ENCODE results near the gene TET2.

The TET2 gene

DNA sequence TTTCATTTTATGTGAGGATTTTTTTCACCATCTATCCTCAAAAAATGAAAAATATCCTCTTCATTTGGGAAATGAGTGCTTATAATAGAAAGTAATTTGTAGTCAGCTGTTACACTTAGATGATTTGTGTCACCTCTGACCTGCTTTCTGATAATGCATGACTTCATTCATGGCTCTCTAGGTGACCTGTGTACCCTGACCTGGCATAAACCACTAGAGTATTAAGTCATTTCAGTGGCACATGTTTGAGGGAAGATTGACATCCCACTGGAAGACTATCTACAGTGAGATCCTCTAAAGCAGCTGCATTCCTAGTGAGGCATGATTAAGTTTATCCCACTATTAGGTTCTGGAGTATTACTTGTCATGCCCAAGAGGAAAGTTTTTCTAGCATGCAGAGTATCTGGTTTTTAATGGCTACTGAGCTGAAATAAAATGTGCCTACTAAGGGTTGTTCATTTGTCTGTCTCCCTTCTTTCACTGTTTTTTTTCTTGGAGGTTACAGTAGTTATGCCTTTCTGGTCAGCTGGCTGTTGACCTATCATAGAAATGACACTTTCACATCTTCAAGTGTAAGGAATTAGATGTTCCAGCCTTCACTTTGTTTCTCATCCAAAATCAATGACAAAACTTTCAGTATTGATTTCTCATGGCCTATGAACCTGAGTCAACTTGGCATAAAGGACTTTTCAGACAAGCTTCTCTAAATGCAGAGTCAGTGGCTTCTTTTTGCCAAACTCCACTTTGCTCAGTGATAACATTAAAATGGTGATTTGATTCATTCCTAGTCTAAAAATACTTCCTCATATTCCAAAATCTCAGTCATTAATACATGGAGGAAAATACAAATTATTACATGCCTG lies 33.1 kb downstream of the TET2 start:
- DNase-seq (ENCODE audit: extremely low spot score, insufficient read length, low read depth) (no peak), FAIRE-seq (no peak)

DNA sequence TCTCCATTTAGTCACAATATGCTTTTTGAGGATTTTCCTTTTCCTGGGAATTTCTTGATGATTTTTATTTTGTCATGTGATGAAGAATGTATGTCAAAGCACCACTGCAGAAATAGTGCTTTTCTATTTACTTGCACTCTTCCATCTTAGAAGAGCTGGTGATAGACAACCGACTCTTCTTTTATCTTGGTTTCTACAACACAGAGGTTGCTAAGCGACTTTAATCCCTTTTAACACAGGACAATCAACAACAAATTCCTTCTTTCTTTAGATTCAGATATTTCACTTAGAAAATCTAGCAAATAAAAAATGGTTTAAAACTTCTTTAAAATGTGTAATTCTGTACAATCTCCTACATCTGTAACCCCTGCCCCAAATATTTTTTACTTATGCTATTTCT lies 34.6 kb downstream of the TET2 start:
- no peak for DNase-seq (ENCODE audit: extremely low spot score, insufficient read length, low read depth)

DNA sequence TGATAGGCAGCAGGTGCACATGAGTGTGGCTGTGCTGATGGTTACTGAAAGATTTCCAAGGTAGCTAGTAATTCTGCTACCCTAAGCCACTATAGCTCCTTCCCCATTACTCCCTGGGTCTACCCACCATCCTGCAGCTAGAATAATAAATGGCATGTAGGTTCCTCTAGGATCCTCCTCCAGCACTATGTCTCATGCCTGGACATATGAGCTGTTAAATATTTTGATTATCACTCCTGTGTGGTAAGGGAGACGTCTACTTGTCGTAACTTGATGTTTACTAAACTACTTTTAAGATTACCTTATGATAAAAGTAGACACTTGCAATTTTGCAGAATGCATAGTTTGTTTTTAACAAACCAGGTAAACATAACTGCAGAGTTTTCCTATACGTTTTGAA lies 35.5 kb downstream of the TET2 start:
- DNase-seq (ENCODE audit: extremely low spot score, insufficient read length, low read depth) (no peak), FAIRE-seq (no peak)

More for the DNA sequence above, 34.6 kb downstream of the TET2 start:
- no peak for FAIRE-seq

DNA sequence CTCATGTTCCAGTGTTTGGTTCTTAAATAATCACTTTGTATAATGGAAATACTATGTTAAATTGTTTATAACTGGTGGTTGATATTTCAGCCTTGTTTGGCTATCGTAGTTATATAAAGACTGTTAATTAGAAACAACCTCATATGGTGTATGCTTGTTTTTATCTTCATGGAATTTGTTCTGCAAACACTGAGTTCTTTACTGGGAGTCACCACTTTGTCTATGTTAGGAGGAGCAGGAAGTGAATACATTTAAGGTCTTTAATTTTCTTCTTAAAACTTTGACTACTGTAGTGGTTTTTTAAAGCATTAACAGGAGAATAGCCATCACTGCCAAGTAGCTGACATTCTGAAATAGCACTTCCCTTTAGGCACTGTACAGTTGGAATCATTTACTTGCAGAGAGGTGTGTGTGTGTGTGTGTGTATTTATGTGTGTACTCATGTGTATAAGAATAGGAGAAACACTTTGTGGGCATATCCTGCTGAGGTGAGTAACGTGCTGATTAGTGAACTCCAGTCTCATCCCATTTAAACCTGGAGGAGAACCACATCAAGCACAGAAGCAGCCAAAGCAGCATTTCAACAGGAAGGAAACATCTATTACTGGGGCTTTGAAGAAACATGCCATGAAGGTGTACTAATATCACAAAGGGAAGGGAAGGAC lies 37.8 kb downstream of the TET2 start:
- peak; percentile 31 for FAIRE-seq
- no peak for DNase-seq (ENCODE audit: extremely low spot score, insufficient read length, low read depth)

DNA sequence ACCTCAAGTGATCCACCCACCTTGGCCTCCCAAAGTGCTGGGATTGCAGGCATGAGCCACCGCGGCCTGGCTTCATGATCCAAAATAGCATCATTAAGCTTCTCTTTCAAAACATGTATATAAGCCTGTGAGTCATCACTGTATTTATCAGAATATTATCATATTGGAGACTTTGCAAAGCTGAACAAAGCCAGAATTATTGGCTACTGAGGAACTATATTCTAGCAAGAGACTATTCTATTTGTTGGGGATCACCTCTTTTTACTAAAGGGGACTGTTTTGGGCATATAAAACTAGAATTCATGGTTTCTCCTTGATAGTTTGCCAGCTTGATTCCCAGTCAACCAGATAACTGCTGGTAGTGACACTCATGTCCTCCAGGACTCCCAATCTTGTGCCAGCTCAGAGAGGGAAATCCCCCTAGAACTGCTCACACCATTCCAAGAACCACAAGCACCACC lies 40.1 kb downstream of the TET2 start:
- FAIRE-seq (no peak), DNase-seq (ENCODE audit: extremely low spot score, insufficient read length, low read depth) (no peak)

DNA sequence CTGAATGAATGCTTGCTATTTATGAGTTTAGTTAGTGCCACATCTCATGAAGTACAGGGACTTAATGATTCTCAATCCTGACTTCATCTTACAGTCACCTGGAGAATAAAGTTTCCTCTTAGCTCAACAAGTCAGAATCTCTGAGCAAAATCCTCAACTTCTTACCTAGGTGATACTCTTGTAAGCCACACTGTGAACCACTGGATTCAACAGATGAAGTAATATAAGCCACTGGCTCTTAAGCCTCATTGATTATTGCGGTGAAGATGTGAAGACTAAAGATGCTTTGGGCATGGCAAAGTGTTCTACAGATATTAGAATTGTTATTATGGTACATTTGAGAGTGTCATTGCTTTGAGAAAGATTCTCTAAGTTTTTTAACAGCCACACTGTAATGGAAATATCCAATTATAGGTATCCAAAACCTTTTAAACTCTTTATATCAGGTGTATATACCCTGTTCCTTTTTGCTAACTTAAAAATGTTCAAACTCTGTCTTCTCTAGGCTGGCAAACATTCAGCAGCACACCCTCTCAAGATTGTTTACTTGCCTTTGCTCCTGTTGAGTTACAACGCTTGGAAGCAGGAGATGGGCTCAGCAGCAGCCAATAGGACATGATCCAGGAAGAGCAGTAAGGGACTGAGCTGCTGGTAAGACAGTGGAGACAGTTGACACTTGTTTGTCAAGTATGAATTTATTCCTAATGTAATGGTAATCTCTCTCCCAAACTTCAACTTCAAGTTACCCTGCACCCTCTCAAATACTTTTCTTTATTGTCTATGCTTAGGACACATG lies 43.4 kb downstream of the TET2 start:
- peak; percentile 47 for FAIRE-seq
- DNase-seq (ENCODE audit: extremely low spot score, insufficient read length, low read depth) = no peak

DNA sequence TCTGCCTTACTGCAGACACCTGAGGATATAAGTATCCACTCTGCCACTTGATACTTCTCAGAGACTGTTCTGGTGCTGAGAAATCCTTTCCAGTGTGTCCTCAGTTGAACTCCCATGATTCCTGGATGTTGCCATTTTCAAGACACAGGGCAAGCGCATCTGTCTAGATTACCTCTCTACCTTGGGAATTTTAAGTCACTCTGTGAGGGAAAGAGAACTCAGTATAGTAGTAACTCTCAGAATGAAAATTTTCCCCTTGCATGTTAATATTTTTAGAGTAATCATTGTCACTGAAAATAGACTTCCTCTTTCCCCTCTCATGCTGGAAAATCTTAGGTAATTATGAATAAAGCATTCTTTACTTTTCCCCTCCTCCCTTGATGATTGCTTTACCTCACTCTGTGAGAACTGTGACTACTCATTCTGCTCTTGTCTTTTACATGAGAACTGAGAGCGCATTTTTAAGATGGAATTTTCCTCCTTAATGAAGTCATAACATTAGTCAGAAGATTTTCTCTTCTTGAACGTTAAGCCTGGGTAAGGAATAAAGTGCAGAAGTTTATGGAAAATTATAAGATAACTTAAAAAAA lies 45.0 kb downstream of the TET2 start:
- FAIRE-seq (peak; percentile 84), DNase-seq (ENCODE audit: extremely low spot score, insufficient read length, low read depth) (no peak)

DNA sequence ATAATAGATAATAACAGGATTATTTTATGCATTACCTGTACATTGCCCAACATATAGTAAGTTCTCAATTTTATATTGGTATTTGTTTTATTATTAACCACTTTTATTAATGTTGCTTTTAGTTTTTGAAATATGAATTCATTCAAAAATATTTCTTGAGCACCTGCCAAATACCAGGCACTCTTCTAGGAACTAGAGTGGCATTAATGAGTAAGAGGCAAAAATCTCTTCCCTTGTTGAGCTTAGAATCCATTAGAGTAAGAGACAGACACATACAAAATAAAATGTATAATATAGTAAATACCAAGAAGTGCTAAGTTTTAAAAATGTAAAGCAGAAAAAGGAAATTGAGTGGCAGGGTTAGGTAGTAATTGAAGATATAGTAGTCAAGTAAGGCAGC lies 45.8 kb downstream of the TET2 start:
- FAIRE-seq (no peak), DNase-seq (ENCODE audit: extremely low spot score, insufficient read length, low read depth) (no peak)

DNA sequence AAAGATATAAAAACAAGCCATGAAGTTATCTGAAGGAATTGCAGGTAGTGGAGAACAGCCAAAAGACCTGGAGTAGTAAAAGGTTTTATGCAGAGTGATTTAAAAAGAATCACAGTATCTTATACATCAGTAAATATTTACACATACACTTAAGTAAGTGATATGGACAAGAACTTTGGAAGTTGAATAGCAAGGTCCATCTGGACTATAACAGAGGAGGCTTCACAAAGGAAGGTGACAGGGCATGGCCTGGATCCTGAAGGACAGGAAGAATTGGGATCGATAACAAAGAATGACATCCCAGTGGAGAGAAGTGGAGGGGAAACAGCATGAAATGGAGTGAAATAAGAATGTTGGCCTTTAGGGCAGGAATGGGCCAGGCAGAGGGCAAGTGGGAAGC lies 46.2 kb downstream of the TET2 start:
- FAIRE-seq (no peak), DNase-seq (ENCODE audit: extremely low spot score, insufficient read length, low read depth) (no peak)

DNA sequence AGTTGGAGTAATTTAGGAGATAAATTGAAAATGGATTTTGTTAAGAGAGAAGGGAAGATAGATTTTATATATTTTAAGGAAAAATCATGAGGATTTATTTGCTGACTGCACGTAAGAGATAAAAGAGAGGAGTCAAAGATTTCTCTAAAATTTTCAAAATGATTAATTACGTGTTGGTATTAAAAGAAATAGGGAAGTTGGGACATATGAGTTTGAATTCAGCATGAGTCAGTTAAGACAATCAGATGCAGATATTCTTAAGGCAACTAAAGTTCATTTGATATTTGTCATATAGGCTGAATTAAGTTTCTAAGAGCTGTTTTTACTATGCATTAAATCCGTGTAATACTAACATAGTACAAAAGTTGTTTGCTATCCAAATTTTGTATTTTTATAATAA lies 46.9 kb downstream of the TET2 start:
- no peak for DNase-seq (ENCODE audit: extremely low spot score, insufficient read length, low read depth)
- FAIRE-seq = no peak

DNA sequence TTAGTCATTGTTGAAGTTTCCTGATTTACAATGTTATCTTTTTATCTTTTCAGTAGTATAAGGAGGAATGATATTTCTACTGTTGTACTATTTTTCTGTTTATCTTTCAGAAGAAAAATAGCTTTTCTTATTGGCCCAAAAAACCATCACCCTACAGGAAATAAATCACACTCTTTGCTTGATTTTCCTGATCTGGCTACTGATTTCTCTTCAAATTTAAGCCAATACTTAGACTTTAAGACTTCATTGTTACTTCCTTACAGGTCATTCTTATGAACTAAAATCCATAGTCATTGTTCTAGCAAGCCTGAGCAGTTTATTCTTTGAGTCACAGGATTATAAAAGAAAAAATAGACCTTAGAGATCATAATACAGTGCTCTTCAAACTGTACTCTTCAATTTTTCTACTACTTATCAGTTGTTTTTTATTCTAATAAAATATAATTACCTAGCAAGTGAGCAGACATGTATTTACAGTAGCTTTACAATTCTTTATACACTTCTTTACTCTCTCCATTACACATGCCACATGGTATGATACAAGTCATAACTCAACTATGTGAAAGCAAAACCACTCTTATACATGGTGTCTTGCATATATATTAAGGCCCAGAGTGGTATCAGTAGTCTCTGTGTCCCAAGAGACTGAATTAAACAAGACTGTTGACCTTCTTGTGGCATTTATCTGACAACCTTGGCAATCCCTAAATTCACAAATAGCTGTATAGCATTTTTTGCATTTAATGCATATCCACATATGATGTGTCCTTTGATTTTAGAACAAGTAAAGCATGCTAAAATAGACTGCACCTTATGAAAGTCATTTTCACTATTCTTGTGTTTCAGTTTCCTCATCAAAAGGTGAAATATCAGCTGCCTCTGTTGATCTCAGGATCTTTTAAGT lies 47.9 kb downstream of the TET2 start:
- DNase-seq (ENCODE audit: extremely low spot score, insufficient read length, low read depth) (no peak), FAIRE-seq (peak; percentile 80)

DNA sequence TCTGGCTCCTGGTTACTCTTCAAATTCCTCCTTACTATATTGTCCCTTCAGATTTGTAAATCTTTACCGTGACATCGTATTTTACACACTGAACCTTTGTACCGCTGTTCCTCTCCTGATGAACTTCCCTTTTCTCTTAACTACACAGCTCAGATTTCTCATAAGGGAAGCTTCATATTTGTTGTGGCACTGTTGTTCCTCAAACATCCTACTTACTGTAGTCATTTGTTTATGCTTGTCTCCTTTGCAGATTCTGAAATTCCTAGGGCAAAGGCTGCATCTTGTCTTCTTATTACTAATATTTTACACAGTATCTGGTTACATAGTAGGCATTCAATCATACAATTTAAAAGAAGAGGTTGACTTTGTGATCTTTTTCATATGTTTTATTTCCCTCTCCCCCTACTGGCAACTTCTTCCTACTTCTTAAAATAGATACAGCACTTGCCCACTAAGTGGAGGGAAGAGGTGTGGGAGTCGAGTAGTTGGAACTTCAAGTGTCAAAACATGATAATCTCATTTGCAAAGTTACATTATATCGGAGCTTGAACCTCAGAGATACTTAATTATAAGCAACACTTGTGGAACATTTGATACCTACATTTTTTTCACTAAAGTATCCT lies 50.0 kb downstream of the TET2 start:
- no peak for DNase-seq (ENCODE audit: extremely low spot score, insufficient read length, low read depth)

DNA sequence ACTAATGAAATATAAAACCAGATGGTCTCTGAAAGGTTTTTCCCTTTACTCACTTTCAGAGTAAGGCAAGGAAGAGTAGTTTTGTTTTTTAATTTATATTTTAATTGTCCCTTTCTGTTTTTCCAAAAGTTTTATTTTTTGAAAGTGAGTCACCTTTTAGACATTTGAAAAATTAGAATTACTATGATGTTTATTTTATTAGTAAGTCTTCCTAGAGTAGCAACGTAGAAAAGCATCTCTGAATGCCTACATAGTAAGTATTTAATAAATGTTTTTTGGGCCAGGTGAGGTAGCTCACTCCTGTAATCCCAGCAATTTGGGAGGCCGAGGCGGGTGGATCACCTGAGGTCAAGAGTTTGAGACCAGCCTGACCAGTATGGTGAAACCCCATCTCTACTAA lies 51.1 kb downstream of the TET2 start:
- no peak for DNase-seq (ENCODE audit: extremely low spot score, insufficient read length, low read depth)
- no peak for FAIRE-seq

More for the DNA sequence above, 50.0 kb downstream of the TET2 start:
- FAIRE-seq = peak; percentile 80

DNA sequence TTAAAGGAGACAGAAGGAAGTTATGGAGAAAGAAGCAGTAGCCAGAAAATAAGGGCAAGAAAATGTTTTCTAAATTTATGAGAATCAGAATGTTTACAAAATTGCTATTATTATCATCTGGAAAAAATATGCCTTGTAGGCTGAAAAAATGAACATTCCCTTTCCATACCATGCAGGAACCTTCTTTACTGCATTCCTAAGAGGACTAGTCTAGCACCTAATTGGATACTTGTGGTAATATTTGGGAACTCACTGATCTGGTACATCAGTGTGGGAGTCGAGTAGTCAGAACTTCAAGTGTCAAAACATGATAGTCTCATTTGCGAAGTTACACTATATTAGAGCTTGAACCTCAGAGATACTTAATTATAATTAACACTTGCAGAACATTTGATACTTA lies 51.9 kb downstream of the TET2 start:
- FAIRE-seq (no peak), DNase-seq (ENCODE audit: extremely low spot score, insufficient read length, low read depth) (no peak)

DNA sequence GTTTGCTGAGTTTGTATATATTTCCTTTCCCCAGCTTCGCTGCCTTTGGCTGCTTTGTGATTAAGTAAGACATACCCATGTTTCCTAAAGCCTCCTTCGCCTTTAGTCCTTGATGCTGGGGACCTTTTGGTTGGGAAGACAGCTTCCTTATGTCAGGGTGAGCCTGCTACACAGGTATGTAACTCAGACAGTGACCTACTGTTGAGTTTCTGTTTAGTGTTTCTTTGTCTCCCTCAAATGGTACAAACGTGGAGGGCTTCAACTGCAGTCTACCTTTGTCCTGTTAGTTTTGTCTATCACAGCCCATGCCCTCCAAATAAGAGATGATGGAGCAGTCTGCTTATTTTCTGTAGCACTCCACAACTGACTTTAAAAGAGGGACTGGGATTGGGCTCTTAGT lies 59.5 kb downstream of the TET2 start:
- no peak for DNase-seq (ENCODE audit: extremely low spot score, insufficient read length, low read depth)
- no peak for FAIRE-seq

DNA sequence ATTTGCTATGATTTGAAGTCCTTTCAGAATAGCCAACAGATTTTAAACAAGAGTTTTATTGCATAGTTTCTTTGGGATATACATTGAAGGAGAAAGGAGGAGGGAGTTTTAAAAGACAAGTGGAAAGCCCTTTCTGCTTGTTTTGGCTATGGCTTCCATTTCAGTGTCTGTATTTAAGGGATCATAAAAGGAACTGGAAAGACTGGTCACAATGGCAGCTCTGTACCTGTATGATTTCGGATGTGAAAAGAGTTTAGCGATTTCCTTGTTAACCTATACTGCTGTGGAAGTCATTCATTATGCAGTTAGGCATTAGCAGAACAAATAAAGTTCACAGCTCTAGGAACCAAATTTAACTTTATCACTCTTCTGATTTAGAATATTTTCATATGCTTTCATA lies 60.7 kb downstream of the TET2 start:
- FAIRE-seq = no peak
- DNase-seq (ENCODE audit: extremely low spot score, insufficient read length, low read depth) = no peak

DNA sequence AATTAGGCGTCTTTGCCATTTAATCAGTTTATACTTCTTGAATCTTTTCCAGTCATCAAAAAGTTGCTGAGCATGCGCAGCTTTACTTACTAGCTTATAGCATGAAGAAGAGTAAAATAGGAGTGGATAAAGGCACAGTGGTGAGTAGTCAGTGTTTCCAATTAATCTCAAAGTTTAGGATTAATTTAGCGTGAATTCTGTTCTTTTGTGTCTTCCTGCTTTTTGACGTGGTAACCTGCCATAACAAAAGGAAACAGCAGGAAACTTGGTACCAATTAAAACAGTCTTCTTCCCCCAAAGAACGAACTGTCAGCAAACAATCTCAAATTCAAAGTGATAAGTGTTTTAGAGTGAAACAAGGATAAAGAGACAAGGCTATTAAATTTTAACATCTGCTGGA lies 61.9 kb downstream of the TET2 start:
- FAIRE-seq (no peak), DNase-seq (ENCODE audit: extremely low spot score, insufficient read length, low read depth) (no peak)

DNA sequence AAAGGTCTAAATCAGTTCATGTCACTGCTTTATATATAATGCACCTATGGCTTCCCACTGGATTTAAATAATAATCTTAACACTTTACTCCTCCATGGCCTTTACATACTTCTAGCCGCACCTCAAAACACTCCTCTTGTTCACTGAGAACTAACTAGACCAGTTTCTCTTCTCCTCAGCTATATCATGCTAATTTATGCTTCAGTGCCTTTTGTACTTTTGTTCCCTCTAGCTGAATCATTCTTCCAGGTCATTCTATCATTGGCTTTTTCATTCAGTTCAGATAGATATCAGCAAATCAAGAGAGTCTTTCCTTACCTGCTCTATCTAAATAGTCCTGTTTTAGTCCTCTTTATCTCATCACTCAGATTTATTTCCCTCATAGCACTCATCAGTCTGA lies 64.2 kb downstream of the TET2 start:
- DNase-seq (ENCODE audit: extremely low spot score, insufficient read length, low read depth) = no peak

More for the DNA sequence above, 64.2 kb downstream of the TET2 start:
- no peak for FAIRE-seq
